Adrenal gland (tissue), 19 donors: Measurements from ENCODE around the gene AKR1C8. TPM values are rescaled to one million over a fixed set of nuclear protein-coding genes. Genes with fewer than 3 reads are reported as not detected.
"Not testable (repeated sequence)": the region's sequence is repeated elsewhere in the genome, so short reads cannot be mapped to it uniquely, and the experiment has no call there.

ENCODE experiments used
- DNase-seq, 7 donors: peaks; one replicate each; pipeline ENCODE4 v3.0.0-alpha.2; 2019 to 2020
- H3K27ac ChIP-seq, 5 donors: fragments of 200-600 bp; sonication (generic) in 4 of 5; 1 replicate in 3 of 5; 2 replicates in 2 of 5; pipeline versions ENCODE4 v1.5.1 to v1.8.0; 2016 to 2020; ENCODE audit warnings: mild to moderate bottlenecking in 1 of 5
- H3K27me3 ChIP-seq: fragments of 200-600 bp; 2 replicates; pipeline ENCODE4 v1.8.0; 2021
- H3K36me3 ChIP-seq, 2 donors: fragments of 200-600 bp; replicated peaks in 1 of 2; 1 replicate in 1 of 2; 2 replicates in 1 of 2; pipeline versions ENCODE4 v1.5.1 to v1.8.0; 2018 to 2022
- H3K4me1 ChIP-seq, 2 donors: fragments of 200-600 bp; replicated peaks in 1 of 2; 1 replicate in 1 of 2; 2 replicates in 1 of 2; pipeline versions ENCODE4 v1.5.1 to v1.8.0; 2018 to 2021
- H3K4me3 ChIP-seq, 4 donors: fragments of 200-600 bp; sonication (generic) in 3 of 4; one replicate each; pipeline ENCODE4 v1.5.1; 2016 to 2018
- H3K9me3 ChIP-seq, 3 donors: fragments of 200-600 bp; sonication (generic) in 1 of 3; replicated peaks in 1 of 3; 1 replicate in 2 of 3; 2 replicates in 1 of 3; pipeline versions ENCODE4 v1.5.1 to v1.8.0; 2016 to 2021
- CTCF ChIP-seq, 6 experiments: fragments of 450-650 bp in 4 of 6; fragments of 200-600 bp in 2 of 6; sonication (generic) in 1 of 6; IDR thresholded peaks; 1 replicate in 5 of 6; 2 replicates in 1 of 6; pipeline versions ENCODE4 v1.5.1 to v1.8.0; 2016 to 2021; ENCODE audit warnings: antibody characterized with exemption in 6 of 6, mild to moderate bottlenecking in 2 of 6, moderate library complexity in 1 of 6
- POLR2A ChIP-seq, 2 donors: fragments of 450-650 bp; IDR thresholded peaks; one replicate each; pipeline ENCODE4 v1.6.1; 2017; ENCODE audit warnings: antibody characterized with exemption in 2 of 2, mild to moderate bottlenecking in 2 of 2, moderate library complexity in 1 of 2
- WGBS, 4 donors: extraction: QIAGEN DNeasy Blood & Tissue Kit in 2 of 4; methylation state at CpG; one replicate each; pipeline versions ENCODE4 v1.1.5 to v1.1.7; 2013 to 2017; 5-methylcytosine and 5-hydroxymethylcytosine counted together
- intact Hi-C, 2 donors: fragments of 100-400 bp; cut with DNase I; formaldehyde crosslinking; loops; one replicate each; pipeline versions ENCODE4 v1.14.1 to v1.15.0; 2022 to 2023
- long read RNA-seq, 10 donors: library from polyadenylated mRNA in 3 of 10; unstranded in 2 of 10; stranded (forward) in 1 of 10; transcript quantifications; one replicate each; pipeline ENCODE4 v2.0.0 and lab custom pipeline, GENCODE V29; 2021 to 2026
- polyA plus RNA-seq, 3 donors: library from polyadenylated mRNA; stranded (reverse); fragments of 200-250 nt in 2 of 3; fragments of 350-450 nt in 1 of 3; fragmentation: Illumina TruSeq in 1 of 3; extraction: RNeasy Lipid Tissue Mini Kit (QIAGEN cat#74804) in 1 of 3; gene quantifications; one replicate each; pipeline ENCODE4 v1.2.3, GENCODE V29; 2013 to 2014
- total RNA-seq, 9 donors: library from RNA; depleted of rRNA in 4 of 9; stranded (reverse); fragments of >200 nt in 4 of 9; fragments of 120-200 nt in 1 of 9; fragmentation: NEBNext Ultra II Directional in 1 of 9; extraction: Animal tissue kit (Norgen Biotek cat#: 25700) in 1 of 9; gene quantifications; one replicate each; pipeline versions ENCODE4 v1.1.0 to v1.2.4, GENCODE V29; 2013 to 2023
- donor health status: healthy with polysubstance abuse.
- donor health status: Bipolar disorder and iron deficiency.
- donor health status: DM: yes; HTN: yes; CAD: no.
- donor health status: DM: no; HTN: no; CAD: no.
- donor health status: DM: no; HTN: no; CAD: no.
- donor health status: DM: yes; HTN: yes; CAD: no.

The AKR1C8 gene
- not detected for total RNA-seq
- polyA plus RNA-seq: not detected
- long read RNA-seq, donor 1: 0 reads
- long read RNA-seq, donor 2: 0 reads
- long read RNA-seq, donor 3: 0 reads
- long read RNA-seq, donor 4: 0 reads
- long read RNA-seq, donor 5: 0 reads
- long read RNA-seq, donor 6: 0 reads
- long read RNA-seq, donor 7: 0 reads
- long read RNA-seq, donor 8: 0 reads
- long read RNA-seq, donor 9: 0 reads
- long read RNA-seq, donor 10: 0 reads

- H3K36me3 ChIP-seq: no peaks in the 10 kb centered on the region
- no peaks in the 10 kb centered on the region for H3K4me1 ChIP-seq
- no peak for DNase-seq
- TF ChIP-seq CTCF (IDR thresholded peaks at IDR 0.05) (no peak), POLR2A (IDR thresholded peaks at IDR 0.05) (no peak)
- no peaks in the 10 kb centered on the region for H3K27me3 ChIP-seq
- no peak within 1 kb of the TSS for H3K27ac ChIP-seq
- H3K4me3 ChIP-seq: no peak within 1 kb of the TSS
- peaks cover 0 to 9% (median 0%) of the 10 kb centered on the region in 3 donors for H3K9me3 ChIP-seq
- 86 to 95% (median 89%) methylated on average over 5 of the region's 5 CpGs for WGBS, 4 donors
- intact Hi-C loops: no loop called here
Measured at GRCh38 chr10:5184987-5185775, at the start of gene AKR1C8. Gene AKR1C8 (minus strand): TSS chr10:5185150. CDS start chr10:5185104, 46 bp downstream.

GRCh38 chr10:5234106-5234860 lies 49.3 kb upstream of the AKR1C8 start:
- peak in 5 of 7 donors; percentile 28 to 59 (median 47) for DNase-seq
- no peak overlapping the region for H3K27ac ChIP-seq
- H3K4me3 ChIP-seq: no peak overlapping the region
- no peaks in the 10 kb centered on the region for H3K4me1 ChIP-seq
- H3K9me3 ChIP-seq: no peaks in the 10 kb centered on the region
- H3K27me3 ChIP-seq: no peaks in the 10 kb centered on the region
- intact Hi-C loops: no loop called here
- 52 to 74% (median 66%) methylated on average over 5 to 6 of the region's 6 CpGs for WGBS, 4 donors
- TF ChIP-seq CTCF (IDR thresholded peaks at IDR 0.05) (no peak), POLR2A (IDR thresholded peaks at IDR 0.05) (no peak)
- H3K36me3 ChIP-seq: no peaks in the 10 kb centered on the region

GRCh38 chr10:5233324-5233723 lies 48.4 kb upstream of the AKR1C8 start:
- Histone ChIP-seq H3K9me3 (no peaks in the 10 kb centered on the region), H3K36me3 (no peaks in the 10 kb centered on the region), H3K4me1 (no peaks in the 10 kb centered on the region), H3K27me3 (no peaks in the 10 kb centered on the region), H3K4me3 (no peak overlapping the region), H3K27ac (no peak overlapping the region)
- DNase-seq: no peak
- intact Hi-C loops: no loop called here
- 34 to 70% (median 47%) methylated on average over 2 of the region's 2 CpGs for WGBS, 4 donors
- TF ChIP-seq POLR2A (IDR thresholded peaks at IDR 0.05) (no peak), CTCF (IDR thresholded peaks at IDR 0.05) (no peak)

GRCh38 chr10:5229019-5229418 lies 44.1 kb upstream of the AKR1C8 start:
- no peak for TF ChIP-seq CTCF (IDR thresholded peaks at IDR 0.05)
- no peak for TF ChIP-seq POLR2A (IDR thresholded peaks at IDR 0.05)
- Histone ChIP-seq H3K9me3 (no peaks in the 10 kb centered on the region), H3K4me1 (no peaks in the 10 kb centered on the region), H3K27me3 (no peaks in the 10 kb centered on the region), H3K4me3 (no peak overlapping the region), H3K36me3 (no peaks in the 10 kb centered on the region), H3K27ac (no peak overlapping the region)
- intact Hi-C loops: no loop called here
- WGBS, 4 donors: 75 to 83% (median 81%) methylated on average over 8 of the region's 8 CpGs
- no peak for DNase-seq

GRCh38 chr10:5222942-5223341 lies 38.0 kb upstream of the AKR1C8 start:
- DNase-seq, H3K27ac ChIP-seq, H3K4me3 ChIP-seq, H3K36me3 ChIP-seq, intact Hi-C loops, H3K27me3 ChIP-seq, H3K4me1 ChIP-seq, H3K9me3 ChIP-seq: not testable (repeated sequence)
- WGBS, 4 donors: 69 to 90% (median 80%) methylated on average over 3 to 7 of the region's 7 CpGs
